Measurements from ENCODE around the gene SLC25A23. TPM values are rescaled to one million over a fixed set of nuclear protein-coding genes. Genes with fewer than 3 reads are reported as not detected.
A peak's percentile ranks its signal among the peaks of the same experiment; 100 is the strongest.

SLC25A23 gene
- total RNA-seq, 1 donor, result 22.8 TPM

GRCh38 chr19:6396305-6396704 lies 63.3 kb downstream of the SLC25A23 start:
- Histone ChIP-seq H2AFZ (ENCODE audit: low read length) (no peak overlapping the region), H3K36me3 (ENCODE audit: insufficient read depth, low read length) (peaks cover 5% of the 10 kb centered on the region), H3K4me1 (ENCODE audit: insufficient read depth, low read length) (peaks cover 10% of the 10 kb centered on the region), H3K4me3 (ENCODE audit: insufficient read depth, low read length) (no peak overlapping the region), H3K4me2 (ENCODE audit: insufficient read depth, low read length) (no peak overlapping the region), H3K27ac (ENCODE audit: low read depth, low read length) (no peak overlapping the region), H3K27me3 (ENCODE audit: insufficient read depth, low read length) (no peaks in the 10 kb centered on the region), H3K9me3 (ENCODE audit: low read depth, low read length) (no peaks in the 10 kb centered on the region), H4K20me1 (ENCODE audit: insufficient read depth, low read length) (no peaks in the 10 kb centered on the region), H3K79me2 (ENCODE audit: insufficient read depth, low read length) (peaks cover 17% of the 10 kb centered on the region)
- TF ChIP-seq CTCF (IDR thresholded peaks at IDR 0.05; ENCODE audit: extremely low read depth, low read depth, low read length), result no peak
- DNase-seq (ENCODE audit: insufficient read length, low spot score, missing footprints), result no peak

GRCh38 chr19:6394831-6395230 lies 64.8 kb downstream of the SLC25A23 start:
- Histone ChIP-seq H3K79me2 (ENCODE audit: insufficient read depth, low read length) (peaks cover 23% of the 10 kb centered on the region), H2AFZ (ENCODE audit: low read length) (no peak overlapping the region), H3K27me3 (ENCODE audit: insufficient read depth, low read length) (no peaks in the 10 kb centered on the region), H3K4me1 (ENCODE audit: insufficient read depth, low read length) (peaks cover 10% of the 10 kb centered on the region), H3K4me2 (ENCODE audit: insufficient read depth, low read length) (no peak overlapping the region), H3K4me3 (ENCODE audit: insufficient read depth, low read length) (no peak overlapping the region), H3K27ac (ENCODE audit: low read depth, low read length) (no peak overlapping the region), H3K9me3 (ENCODE audit: low read depth, low read length) (no peaks in the 10 kb centered on the region), H3K36me3 (ENCODE audit: insufficient read depth, low read length) (peaks cover 13% of the 10 kb centered on the region), H4K20me1 (ENCODE audit: insufficient read depth, low read length) (no peaks in the 10 kb centered on the region)
- DNase-seq (ENCODE audit: insufficient read length, low spot score, missing footprints), result no peak
- TF ChIP-seq CTCF (IDR thresholded peaks at IDR 0.05; ENCODE audit: extremely low read depth, low read depth, low read length), result no peak

GRCh38 chr19:6393983-6394412 lies 65.6 kb downstream of the SLC25A23 start:
- Histone ChIP-seq H3K4me2 (ENCODE audit: insufficient read depth, low read length) (peak overlapping the region; percentile 98), H3K4me3 (ENCODE audit: insufficient read depth, low read length) (peak overlapping the region; percentile 94), H3K27ac (ENCODE audit: low read depth, low read length) (peak overlapping the region; percentile 98), H3K4me1 (ENCODE audit: insufficient read depth, low read length) (peaks cover 10% of the 10 kb centered on the region), H3K79me2 (ENCODE audit: insufficient read depth, low read length) (peaks cover 23% of the 10 kb centered on the region), H3K9me3 (ENCODE audit: low read depth, low read length) (no peaks in the 10 kb centered on the region), H3K27me3 (ENCODE audit: insufficient read depth, low read length) (no peaks in the 10 kb centered on the region), H2AFZ (ENCODE audit: low read length) (peak overlapping the region; percentile 100), H3K36me3 (ENCODE audit: insufficient read depth, low read length) (peaks cover 20% of the 10 kb centered on the region), H4K20me1 (ENCODE audit: insufficient read depth, low read length) (no peaks in the 10 kb centered on the region)
- no peak for TF ChIP-seq CTCF (IDR thresholded peaks at IDR 0.05; ENCODE audit: extremely low read depth, low read depth, low read length)
- DNase-seq (ENCODE audit: insufficient read length, low spot score, missing footprints), result no peak

GRCh38 chr19:6393074-6393982 lies 66.3 kb downstream of the SLC25A23 start, which contains the start of gene GTF2F1:
TSS of gene GTF2F1 (minus strand) at chr19:6393164. CDS start at chr19:6392995, 169 bp downstream.
- Histone ChIP-seq H3K4me2 (ENCODE audit: insufficient read depth, low read length) (peak within 1 kb of the TSS; percentile 98), H3K4me1 (ENCODE audit: insufficient read depth, low read length) (peaks cover 10% of the 10 kb centered on the region), H4K20me1 (ENCODE audit: insufficient read depth, low read length) (peaks cover under 1% of the 10 kb centered on the region), H2AFZ (ENCODE audit: low read length) (peak within 1 kb of the TSS; percentile 100), H3K27ac (ENCODE audit: low read depth, low read length) (peak within 1 kb of the TSS; percentile 98), H3K4me3 (ENCODE audit: insufficient read depth, low read length) (peak within 1 kb of the TSS; percentile 94), H3K9me3 (ENCODE audit: low read depth, low read length) (no peaks in the 10 kb centered on the region), H3K36me3 (ENCODE audit: insufficient read depth, low read length) (peaks cover 27% of the 10 kb centered on the region), H3K79me2 (ENCODE audit: insufficient read depth, low read length) (peaks cover 23% of the 10 kb centered on the region), H3K27me3 (ENCODE audit: insufficient read depth, low read length) (no peaks in the 10 kb centered on the region)
- DNase-seq (ENCODE audit: insufficient read length, low spot score, missing footprints), result peak; percentile 99
- no peak for TF ChIP-seq CTCF (IDR thresholded peaks at IDR 0.05; ENCODE audit: extremely low read depth, low read depth, low read length)

Data from osteoblast (primary cell).